ENCODE measurements around the gene RUNX2.

RUNX2 gene

GRCh38 chr6:45518013-45518720 lies 190.0 kb downstream of the RUNX2 start:
- no peak for DNase-seq (ENCODE audit: low read depth)

DNA sequence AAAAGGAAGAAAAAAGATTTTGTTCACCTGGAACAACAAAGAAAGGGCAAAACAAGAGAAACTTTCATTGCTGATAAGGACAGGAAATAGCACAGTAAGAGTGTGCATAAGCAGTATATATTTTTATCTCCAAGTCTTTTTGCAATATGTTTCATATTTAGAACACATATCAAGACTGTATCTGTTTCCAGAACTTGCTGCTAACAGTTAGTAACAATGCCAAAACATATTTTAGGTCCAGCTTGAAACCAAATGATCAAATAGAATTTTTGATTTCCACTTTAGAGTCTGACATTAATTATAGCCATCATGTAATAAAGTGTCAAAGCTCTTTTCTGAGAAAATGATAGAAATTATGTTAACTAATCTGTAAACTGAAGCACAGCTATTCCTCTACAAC lies 193.1 kb downstream of the RUNX2 start:
- no peak for DNase-seq (ENCODE audit: low read depth)

DNA sequence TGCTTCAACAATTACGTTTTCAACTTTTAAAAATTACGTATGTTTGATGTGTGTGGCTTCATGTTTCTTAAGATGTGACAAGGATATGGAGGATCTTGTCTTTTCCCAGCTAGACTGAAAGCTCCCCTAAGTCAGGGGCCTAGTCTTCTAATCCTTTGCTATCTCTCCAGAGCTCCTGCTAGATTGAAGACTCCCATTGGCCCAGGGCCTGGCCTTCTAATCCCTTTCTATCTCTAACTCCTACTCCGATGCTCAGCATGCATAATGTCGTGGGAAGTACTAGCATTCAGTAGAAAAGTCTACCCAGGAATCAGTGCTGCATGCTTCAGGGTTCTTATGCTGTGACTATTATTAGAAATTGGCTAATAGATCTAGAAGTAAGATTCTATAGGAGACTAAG lies 194.4 kb downstream of the RUNX2 start:
- DNase-seq (ENCODE audit: low read depth) = no peak

- DNase-seq (ENCODE audit: low read depth) = no peak
Observed at GRCh38 chr6:45527210-45527609, 199.1 kb downstream of the RUNX2 start.

- no peak for DNase-seq (ENCODE audit: low read depth)
Observed at GRCh38 chr6:45531999-45532595, 204.0 kb downstream of the RUNX2 start.

GRCh38 chr6:45532721-45533210 lies 204.6 kb downstream of the RUNX2 start:
- no peak for DNase-seq (ENCODE audit: low read depth)

GRCh38 chr6:45533386-45533785 lies 205.3 kb downstream of the RUNX2 start:
- no peak for DNase-seq (ENCODE audit: low read depth)

DNA sequence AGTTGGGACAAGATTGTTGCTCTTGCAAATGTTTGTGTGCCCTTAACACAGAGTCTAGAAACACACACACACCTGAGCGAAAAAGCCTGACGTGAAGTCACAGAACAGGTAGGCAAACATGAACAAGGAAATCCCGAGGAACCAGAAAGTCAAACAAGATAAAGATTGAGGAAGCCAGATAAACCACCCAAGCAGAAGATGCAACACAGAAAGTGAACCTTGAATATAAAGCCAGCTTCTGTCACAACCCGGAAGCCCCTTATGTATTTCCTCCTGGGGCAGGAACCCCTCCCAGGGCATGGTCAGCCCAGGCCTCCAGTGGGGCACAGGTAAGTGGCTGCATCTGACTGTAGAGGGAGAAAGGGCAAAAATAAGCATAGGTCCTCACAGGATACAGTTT lies 207.8 kb downstream of the RUNX2 start:
- no peak for DNase-seq (ENCODE audit: low read depth)

- no peak for DNase-seq (ENCODE audit: low read depth)
Observed at GRCh38 chr6:45537539-45537938, 209.4 kb downstream of the RUNX2 start.

GRCh38 chr6:45538641-45539547 lies 210.8 kb downstream of the RUNX2 start:
- no peak for DNase-seq (ENCODE audit: low read depth)

- DNase-seq (ENCODE audit: low read depth) = no peak
Observed at GRCh38 chr6:45540375-45540920, 212.3 kb downstream of the RUNX2 start.

GRCh38 chr6:45541934-45542333 lies 213.8 kb downstream of the RUNX2 start:
- no peak for DNase-seq (ENCODE audit: low read depth)

GRCh38 chr6:45543298-45544235 lies 215.4 kb downstream of the RUNX2 start:
- no peak for DNase-seq (ENCODE audit: low read depth)

GRCh38 chr6:45545416-45545815 lies 217.3 kb downstream of the RUNX2 start:
- DNase-seq (ENCODE audit: low read depth) = no peak

DNA sequence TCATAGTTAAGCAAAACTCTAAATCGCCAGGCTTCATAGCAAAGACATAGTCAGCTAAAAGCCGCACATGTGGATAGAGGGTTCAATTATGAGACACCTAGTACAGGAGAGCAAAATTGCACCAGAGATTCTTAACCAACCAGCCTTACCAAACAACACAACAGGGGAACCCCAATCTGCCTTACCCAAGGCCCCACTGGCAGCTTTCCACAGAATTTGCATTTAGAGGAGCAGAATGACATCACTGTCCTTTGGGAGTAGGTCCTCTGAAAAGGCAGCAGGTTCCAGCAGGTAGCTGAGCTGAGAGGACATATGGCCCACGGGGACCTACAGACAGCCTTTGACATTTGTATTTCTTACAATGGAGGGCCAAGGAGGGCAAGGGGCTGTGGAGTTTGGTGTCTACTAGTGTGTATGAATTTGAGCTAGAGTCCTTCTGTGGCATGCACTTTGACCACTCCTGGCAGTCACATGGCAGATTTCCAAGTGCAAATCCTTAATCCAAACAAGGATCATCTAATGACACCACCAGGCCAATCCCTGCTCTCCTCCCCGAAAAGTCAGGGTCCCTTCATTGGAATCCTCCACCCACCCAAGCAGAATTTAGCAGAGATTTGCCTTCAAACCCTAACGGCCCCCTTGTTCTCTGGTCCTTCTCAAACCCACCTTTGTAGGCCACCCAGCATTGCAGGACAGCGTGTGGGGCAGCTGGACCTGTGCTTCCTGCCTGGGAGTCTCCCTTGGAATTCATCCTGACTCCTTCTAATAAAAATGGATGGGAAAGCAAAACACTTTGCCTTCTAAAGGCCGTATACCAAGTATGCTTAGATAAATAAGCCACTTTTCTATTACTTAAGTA lies 220.8 kb downstream of the RUNX2 start:
- no peak for DNase-seq (ENCODE audit: low read depth)

- no peak for DNase-seq (ENCODE audit: low read depth)
Observed at GRCh38 chr6:45552536-45552935, 224.4 kb downstream of the RUNX2 start.

DNA sequence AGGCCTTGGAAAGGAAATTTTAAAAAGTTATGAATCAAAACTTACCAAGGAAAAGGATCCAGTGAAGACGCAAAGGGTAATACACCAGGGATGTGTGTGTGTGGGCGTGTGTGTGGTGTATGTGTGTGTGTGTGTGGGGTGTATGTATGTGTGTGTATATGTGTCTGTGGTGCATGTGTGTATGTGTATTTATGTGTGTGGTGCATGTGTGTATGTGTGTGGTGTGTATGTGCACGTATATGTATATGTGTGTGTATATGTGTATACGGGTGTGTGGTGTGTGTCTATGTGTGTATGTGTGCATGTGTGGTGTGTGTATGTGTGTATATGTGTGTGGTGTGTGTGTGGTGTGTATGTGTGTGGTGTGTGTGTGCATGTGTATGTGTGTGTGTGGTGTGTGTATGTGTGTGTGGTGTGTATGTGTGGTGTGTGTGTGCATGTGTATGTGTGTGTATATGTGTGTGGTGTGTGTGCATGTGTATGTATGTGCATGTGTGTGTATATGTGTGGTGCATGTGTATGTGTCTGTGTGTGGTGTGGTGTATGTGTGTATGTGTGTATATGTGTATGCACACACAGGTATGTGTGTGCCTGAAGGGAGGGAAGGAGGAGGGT lies 225.7 kb downstream of the RUNX2 start:
- DNase-seq (ENCODE audit: low read depth) = no peak

GRCh38 chr6:45554591-45554990 lies 226.5 kb downstream of the RUNX2 start:
- no peak for DNase-seq (ENCODE audit: low read depth)

- DNase-seq (ENCODE audit: low read depth) = no peak
Observed at GRCh38 chr6:45555981-45556771, 228.0 kb downstream of the RUNX2 start.

Measured in activated T-cell treated with anti-CD3 and anti-CD28 coated beads for 24 hours (primary cell).